Measurements from ENCODE around the gene MRPL17.

The MRPL17 gene

DNA sequence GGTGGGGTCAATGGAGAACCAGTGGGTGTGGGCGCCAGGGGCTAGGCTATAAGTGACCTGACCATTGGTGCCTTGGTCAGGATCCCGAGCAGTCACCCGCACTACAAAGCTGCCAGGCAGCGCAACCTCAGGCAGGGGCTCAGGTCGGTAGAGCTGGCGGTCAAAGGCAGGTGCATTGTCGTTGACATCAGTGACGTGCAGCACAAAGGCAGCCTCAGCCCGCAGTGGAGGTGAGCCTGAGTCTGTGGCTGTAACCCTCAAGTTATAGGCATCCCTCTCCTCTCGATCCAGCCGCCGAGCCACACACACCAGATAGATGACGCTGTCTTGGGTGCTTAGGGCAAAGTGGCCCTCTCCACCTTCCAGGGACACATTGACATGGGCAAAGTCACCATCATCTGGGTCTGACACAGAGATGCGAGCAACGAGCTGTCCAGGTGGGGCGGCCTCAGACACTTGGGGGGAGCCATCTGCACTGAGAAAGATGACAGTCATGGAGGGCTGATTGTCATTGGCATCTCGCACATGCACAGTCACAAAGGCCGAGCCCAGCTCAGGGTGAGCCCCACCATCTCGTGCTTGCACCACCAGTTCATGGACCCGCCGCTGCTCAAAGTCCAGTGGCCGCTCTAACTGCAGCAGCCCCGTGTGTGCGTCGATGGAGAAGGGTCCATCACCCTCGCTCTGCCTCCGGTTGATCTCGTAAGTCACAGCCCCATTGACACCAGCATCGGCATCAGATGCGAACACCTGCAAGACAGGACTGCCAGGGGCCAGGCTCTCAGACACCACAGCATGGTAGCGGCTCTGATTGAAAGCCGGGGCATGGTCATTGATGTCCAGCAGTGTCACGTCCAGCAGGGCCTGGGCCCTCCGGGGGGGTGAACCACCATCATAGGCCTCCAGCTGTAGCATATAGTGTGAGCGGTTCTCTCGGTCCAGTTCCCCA is 42.8 kb downstream of the MRPL17 start:
- TF ChIP-seq GATA1 (IDR thresholded peaks at IDR 0.05; ENCODE audit: low read depth, low read length) (no peak), POLR2A (IDR thresholded peaks at IDR 0.05; ENCODE audit: low read length) (no peak)
- DNase-seq = no peak

DNA sequence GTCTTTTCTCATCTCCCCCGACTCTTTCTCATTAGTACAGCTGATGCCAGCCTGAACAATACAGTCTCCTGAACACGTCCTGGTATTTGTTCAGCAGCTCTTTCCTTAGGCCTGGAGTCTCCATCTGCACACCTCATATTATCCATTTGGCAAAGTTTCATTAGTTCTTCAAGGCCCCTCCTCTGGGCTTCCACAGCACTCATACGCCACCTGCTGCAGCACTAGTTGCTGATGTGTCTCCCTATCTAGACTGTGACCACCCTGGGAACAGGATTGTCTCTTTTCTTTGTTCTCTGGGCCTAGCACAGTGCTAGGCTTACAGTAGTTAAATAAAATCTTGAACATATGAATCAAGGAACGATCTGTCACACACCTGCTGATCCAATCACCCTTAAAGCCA is 44.7 kb downstream of the MRPL17 start:
- TF ChIP-seq GATA1 (IDR thresholded peaks at IDR 0.05; ENCODE audit: low read depth, low read length) = no peak
- no peak for TF ChIP-seq POLR2A (IDR thresholded peaks at IDR 0.05; ENCODE audit: low read length)
- peak; percentile 15 to 35 for DNase-seq

DNA sequence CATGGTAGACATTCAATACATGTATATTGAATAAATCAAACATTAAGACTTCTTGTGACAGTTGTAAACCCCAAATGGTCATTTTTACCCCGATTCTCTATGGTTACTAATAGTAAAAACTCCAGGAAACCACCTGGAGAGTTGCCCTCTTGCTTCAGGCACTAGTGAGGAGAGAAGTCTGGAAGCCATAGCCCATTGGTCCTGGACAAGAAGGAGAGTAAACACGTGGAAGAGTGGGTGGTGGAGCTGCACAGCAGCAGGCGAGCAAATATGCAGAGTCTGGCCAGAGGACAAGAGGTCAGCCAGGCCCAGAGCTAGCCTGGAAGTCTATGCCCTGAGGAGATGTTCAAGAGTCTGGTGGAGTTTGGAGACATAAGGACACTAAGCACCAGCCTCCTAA is 45.3 kb downstream of the MRPL17 start:
- no peak for DNase-seq
- TF ChIP-seq POLR2A (IDR thresholded peaks at IDR 0.05; ENCODE audit: low read length) (no peak), GATA1 (IDR thresholded peaks at IDR 0.05; ENCODE audit: low read depth, low read length) (no peak)

DNA sequence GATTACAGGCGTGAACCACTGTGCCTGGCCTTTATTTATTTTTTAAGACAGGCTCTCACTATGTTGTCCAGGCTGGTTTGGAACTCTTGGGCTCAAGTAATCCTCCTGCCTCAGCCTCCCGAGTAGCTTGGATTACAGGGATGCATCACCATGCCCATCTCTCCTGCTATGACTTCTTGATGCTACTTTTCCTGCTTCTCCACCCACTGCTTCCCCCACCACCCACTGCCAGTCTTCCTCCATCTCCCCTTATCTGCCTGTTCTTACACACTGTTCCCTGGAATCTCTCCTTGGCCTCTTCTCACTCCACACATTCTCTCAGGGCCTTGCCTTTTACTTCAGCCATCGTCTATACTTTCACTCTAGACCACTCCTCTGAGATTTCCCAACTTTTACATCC is 46.7 kb downstream of the MRPL17 start:
- TF ChIP-seq GATA1 (IDR thresholded peaks at IDR 0.05; ENCODE audit: low read depth, low read length) (no peak), POLR2A (IDR thresholded peaks at IDR 0.05; ENCODE audit: low read length) (no peak)
- DNase-seq = no peak

DNA sequence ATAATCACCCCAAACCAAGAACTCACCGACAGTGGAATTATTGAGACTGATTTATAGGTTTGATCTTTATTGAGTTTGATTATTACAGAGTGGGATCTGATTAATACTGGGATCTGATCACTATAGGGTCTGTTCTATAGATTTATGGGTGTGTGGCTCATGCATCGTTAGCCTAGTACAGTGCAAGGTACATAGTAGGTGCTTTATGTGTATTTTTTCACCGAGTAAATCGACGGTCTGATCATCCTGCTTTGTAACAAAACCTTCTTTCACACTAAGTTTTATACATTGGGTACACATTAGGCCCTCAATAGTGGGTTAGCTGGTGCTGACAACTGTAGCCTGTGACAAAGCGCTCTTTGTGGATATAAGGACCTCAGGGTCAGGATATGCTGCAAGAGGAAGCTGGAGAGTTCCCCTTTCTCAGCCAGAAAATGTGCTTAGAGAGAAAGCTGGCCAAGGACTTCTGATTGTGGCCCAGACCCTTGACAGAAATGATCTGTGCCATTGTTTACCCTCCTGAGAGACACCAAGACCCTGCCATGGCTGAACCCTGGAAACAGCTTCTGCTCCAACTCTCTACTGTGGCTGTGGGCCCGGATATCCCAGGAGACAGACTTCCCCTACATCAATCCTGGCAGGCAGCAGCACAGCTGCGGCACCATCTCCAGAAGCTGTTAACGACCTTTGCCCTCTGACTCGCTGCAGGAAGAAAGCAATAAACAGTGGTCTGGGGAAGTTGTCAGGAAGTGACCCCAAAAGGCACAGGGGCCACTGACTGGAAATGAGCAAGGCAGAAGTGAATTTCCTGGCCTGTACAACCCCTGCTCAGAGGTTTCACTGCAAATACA is 47.8 kb downstream of the MRPL17 start:
- DNase-seq = no peak

DNA sequence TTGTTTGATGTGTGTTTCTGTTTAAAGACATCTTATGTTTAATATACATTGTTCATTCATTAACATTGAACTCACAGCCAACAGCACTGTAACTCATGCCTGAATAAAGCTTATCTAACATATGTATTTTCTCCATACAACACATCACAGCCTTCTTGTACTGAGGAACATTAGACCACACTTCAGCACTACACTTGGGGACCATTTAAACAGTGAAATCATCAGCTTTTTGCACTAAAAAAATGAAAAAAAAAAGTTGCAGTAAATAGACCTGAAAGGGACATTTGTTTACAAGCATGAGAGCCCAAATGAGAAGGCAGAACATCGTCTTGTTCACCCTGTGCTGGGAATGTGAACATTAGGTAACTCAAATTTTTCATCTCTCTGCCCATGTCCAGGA is 48.6 kb downstream of the MRPL17 start:
- TF ChIP-seq GATA1 (IDR thresholded peaks at IDR 0.05; ENCODE audit: low read depth, low read length) (no peak), POLR2A (IDR thresholded peaks at IDR 0.05; ENCODE audit: low read length) (no peak)
- no peak for DNase-seq

More for the DNA sequence above, 47.8 kb downstream of the MRPL17 start:
- TF ChIP-seq POLR2A (IDR thresholded peaks at IDR 0.05; ENCODE audit: low read length) (no peak), GATA1 (IDR thresholded peaks at IDR 0.05; ENCODE audit: low read depth, low read length) (no peak)

DNA sequence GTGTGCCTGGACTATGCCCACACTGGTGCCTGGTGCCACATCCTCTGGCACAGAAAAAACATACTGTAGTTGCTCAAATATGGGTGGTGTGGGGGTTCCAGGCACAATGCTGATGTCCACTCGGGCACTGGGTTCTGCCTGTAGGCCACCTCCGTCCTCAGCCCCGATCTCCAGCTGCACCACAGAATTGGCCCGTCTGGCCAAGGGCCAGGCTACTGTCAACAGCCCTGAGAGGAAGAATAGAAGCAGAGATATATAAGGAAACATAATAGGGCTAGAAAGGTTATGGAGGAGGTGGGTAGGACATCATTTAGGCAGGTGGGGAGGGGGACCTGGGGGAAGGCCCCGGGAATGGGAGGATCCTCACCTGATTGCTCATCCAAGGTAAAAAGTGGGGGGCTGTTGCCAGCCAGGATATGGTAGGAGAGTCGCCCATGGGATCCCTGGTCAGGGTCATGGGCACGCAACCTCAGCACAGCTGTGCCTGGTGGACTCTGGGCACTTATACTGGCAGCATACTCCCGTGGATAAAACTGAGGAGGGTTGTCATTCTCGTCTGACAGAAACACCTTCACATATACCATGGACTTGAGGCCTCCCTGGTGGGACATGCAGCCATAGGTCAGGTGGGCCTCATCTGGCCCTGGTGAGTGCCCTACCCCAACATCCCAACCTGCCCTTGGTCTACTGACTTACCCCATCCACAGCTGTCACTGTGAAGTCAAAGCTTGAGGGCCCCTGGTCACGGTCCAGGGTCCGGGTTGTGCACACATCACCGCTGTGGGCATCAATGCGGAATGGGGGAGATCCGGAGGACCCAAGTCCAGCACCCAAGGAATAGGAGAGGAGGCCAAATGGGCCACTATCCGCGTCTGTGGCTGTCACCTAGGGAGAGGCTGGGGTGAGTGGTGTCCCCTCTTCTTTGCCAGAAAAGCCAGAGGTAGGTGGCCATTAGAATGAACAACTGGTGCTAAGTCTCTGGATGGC is 49.4 kb downstream of the MRPL17 start:
- TF ChIP-seq POLR2A (IDR thresholded peaks at IDR 0.05; ENCODE audit: low read length) (no peak), GATA1 (IDR thresholded peaks at IDR 0.05; ENCODE audit: low read depth, low read length) (no peak)
- DNase-seq = no peak

DNA sequence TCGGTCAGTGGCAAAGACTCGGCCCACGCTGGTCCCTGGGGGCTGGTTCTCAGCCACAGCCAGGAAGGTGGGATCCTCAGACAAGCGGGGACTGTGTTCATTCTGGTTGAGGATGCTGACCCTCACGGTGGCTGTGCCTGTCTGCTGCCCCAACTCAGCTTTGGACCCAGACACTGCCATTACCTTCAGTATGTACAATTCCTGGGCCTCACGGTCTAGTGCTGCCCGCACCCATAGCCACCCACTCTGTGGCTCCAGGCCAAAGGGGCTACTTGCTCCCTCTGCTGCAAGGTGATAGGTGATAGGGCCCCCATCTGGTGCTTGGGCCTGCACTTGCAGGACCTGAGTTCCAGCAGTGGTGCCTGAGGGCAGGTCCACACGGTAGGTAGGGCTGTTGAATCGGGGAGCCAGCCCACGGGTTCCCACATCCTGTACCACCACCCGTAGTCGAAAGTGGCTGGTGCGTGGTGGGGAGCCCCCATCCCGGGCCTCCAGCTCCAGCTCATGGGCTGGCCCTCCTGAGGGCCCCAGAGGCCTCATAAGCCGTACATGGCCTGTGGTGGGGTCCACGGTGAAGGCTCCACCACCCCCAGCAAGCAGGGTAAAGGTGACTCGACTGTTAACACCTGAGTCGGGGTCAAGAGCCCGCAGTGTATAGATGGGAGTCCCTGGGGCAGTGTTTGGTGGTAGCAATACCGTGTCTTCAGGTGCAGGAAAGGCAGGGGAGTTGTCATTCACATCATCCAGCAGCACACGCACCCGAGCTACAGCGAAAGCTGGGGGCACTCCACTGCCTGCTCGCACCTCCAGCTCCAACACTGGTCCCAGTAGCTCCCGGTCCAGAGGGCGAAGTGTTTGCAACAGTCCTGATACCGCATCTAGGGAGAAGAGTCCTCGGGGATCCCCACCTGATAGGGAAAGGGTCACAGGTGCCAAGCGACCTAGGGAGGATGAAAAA is 50.7 kb downstream of the MRPL17 start:
- DNase-seq = no peak
- no peak for TF ChIP-seq GATA1 (IDR thresholded peaks at IDR 0.05; ENCODE audit: low read depth, low read length)
- no peak for TF ChIP-seq POLR2A (IDR thresholded peaks at IDR 0.05; ENCODE audit: low read length)

DNA sequence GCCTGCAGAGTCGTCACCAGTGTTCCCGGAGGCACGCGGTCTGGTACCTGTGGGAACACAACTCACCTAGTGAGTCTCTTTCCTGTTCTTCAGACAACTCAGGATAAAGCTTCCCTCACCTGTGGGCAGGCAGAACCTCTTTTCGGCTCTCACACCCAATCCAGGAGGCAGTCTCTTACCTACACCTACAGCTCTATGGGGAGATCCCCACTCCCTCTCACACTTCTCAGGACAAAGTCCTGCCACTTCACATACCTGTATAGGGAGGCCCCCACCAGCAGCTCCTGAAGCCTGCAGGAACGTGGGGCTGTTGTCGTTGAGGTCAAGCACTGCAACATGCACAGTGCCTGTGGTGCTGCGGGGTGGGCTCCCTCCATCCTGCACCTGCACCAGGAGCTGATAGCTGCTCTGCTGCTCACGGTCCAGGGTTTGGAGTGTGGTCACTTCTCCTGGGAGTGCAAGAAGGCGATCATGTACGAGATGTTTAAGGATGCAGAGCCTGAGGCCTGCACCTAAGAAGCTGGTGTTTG is 51.7 kb downstream of the MRPL17 start:
- no peak for DNase-seq
- TF ChIP-seq GATA1 (IDR thresholded peaks at IDR 0.05; ENCODE audit: low read depth, low read length) = no peak
- TF ChIP-seq POLR2A (IDR thresholded peaks at IDR 0.05; ENCODE audit: low read length) = no peak

DNA sequence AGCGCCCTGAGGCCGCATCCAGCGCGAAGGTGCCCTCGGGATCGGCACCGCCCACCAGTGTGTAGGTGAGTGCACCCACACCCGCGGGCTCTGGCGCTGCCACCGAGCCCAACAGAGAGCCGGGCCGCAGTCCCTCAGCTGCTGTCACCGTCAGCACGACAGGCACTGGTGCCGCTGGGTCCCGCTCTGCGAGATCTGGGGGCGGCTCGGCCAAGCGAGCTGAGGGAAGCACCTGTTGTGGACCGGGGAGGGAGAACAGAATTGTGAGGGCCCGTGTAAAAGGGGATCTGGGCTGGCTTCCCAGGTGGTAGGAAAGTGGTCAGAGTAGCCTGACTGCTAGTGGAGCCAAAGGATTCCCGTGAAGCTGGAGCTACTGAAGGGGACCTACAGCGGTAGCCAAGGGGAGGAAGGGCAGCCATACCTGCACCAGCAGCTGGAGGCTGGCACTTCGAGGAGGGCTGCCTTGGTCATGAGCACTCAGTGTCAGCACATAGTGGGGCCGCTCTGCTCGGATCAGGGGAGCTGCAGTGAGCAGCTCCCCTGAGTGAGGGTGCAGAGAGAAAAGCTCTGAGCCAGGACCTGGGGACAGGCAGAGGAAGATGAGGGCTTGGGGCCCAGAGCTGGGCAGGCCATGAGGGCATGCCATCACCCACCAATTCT is 52.4 kb downstream of the MRPL17 start:
- TF ChIP-seq GATA1 (IDR thresholded peaks at IDR 0.05; ENCODE audit: low read depth, low read length) = no peak
- TF ChIP-seq POLR2A (IDR thresholded peaks at IDR 0.05; ENCODE audit: low read length) = no peak
- DNase-seq = no peak
